Measurements from ENCODE around the gene TECR. TPM values are rescaled to one million over a fixed set of nuclear protein-coding genes. Genes with fewer than 3 reads are reported as not detected.
"Not testable (repeated sequence)": the region's sequence is repeated elsewhere in the genome, so short reads cannot be mapped to it uniquely, and the experiment has no call there.

Gene TECR
- total and polyA plus RNA-seq, 2 donors = 51.3 to 143 TPM

- Histone ChIP-seq H3K4me3 (ENCODE audit: low read length in 2 of 2) (no peak overlapping the region), H3K27me3 (ENCODE audit: control insufficient read depth in 2 of 2, insufficient read depth in 1 of 2, low read length in 1 of 2) (no peaks in the 10 kb centered on the region), H3K4me1 (ENCODE audit: control insufficient read depth in 2 of 2, insufficient read depth in 2 of 2, low read length in 2 of 2) (no peaks in the 10 kb centered on the region), H3K36me3 (ENCODE audit: control insufficient read depth in 2 of 2, insufficient read depth in 2 of 2, low read length in 1 of 2) (no peaks in the 10 kb centered on the region), H3K27ac (ENCODE audit: low read depth in 1 of 2, low read length in 1 of 2) (no peak overlapping the region), H3K9me3 (ENCODE audit: control insufficient read depth in 2 of 2, insufficient read depth in 1 of 2, low read length in 1 of 2) (no peaks in the 10 kb centered on the region)
- WGBS = 96% methylated on average over 4 of the region's 4 CpGs
- no peak for DNase-seq (ENCODE audit: low read depth in 6 of 9, low spot score in 9 of 9)
These were observed 83.3 kb downstream of the TECR start for GRCh38 chr19:14612657-14613056.

- not testable (repeated sequence) for DNase-seq (ENCODE audit: low read depth in 6 of 9, low spot score in 9 of 9); H3K4me3 ChIP-seq (ENCODE audit: low read length in 2 of 2); H3K36me3 ChIP-seq (ENCODE audit: control insufficient read depth in 2 of 2, insufficient read depth in 2 of 2, low read length in 1 of 2); H3K4me1 ChIP-seq (ENCODE audit: control insufficient read depth in 2 of 2, insufficient read depth in 2 of 2, low read length in 2 of 2); H3K9me3 ChIP-seq (ENCODE audit: control insufficient read depth in 2 of 2, insufficient read depth in 1 of 2, low read length in 1 of 2); H3K27me3 ChIP-seq (ENCODE audit: control insufficient read depth in 2 of 2, insufficient read depth in 1 of 2, low read length in 1 of 2); H3K27ac ChIP-seq (ENCODE audit: low read depth in 1 of 2, low read length in 1 of 2)
- WGBS = 48% methylated on average over 14 of the region's 14 CpGs
These were observed 84.2 kb downstream of the TECR start for GRCh38 chr19:14613399-14614098.

- Histone ChIP-seq H3K27ac (ENCODE audit: low read depth in 1 of 2, low read length in 1 of 2) (no peak overlapping the region), H3K36me3 (ENCODE audit: control insufficient read depth in 2 of 2, insufficient read depth in 2 of 2, low read length in 1 of 2) (no peaks in the 10 kb centered on the region), H3K4me3 (ENCODE audit: low read length in 2 of 2) (no peak overlapping the region), H3K4me1 (ENCODE audit: control insufficient read depth in 2 of 2, insufficient read depth in 2 of 2, low read length in 2 of 2) (no peaks in the 10 kb centered on the region), H3K9me3 (ENCODE audit: control insufficient read depth in 2 of 2, insufficient read depth in 1 of 2, low read length in 1 of 2) (peaks cover 0 to 2% of the 10 kb centered on the region in 2 donors), H3K27me3 (ENCODE audit: control insufficient read depth in 2 of 2, insufficient read depth in 1 of 2, low read length in 1 of 2) (no peaks in the 10 kb centered on the region)
- WGBS = 8% methylated on average over 4 of the region's 4 CpGs
- DNase-seq (ENCODE audit: low read depth in 6 of 9, low spot score in 9 of 9) = peak in 1 of 9 donors; percentile 5
These were observed 84.7 kb downstream of the TECR start for GRCh38 chr19:14614099-14614412.

Other genes starting within 250 kb of the TECR start
- gene ADGRE5, start 148.2 kb upstream of the TECR start, total RNA-seq = 19.5 TPM
- gene ADGRE5, start 148.2 kb upstream of the TECR start, polyA plus RNA-seq = 38.7 TPM
- gene DDX39A, start 110.3 kb upstream of the TECR start, total RNA-seq = 133 TPM
- gene DDX39A, start 110.3 kb upstream of the TECR start, polyA plus RNA-seq = 197 TPM
- 64.6 TPM for gene PKN1, start 96.3 kb upstream of the TECR start, total RNA-seq
- 86.4 TPM for gene PKN1, start 96.3 kb upstream of the TECR start, polyA plus RNA-seq
- gene PTGER1, start 54.2 kb upstream of the TECR start, total RNA-seq = not detected
- gene PTGER1, start 54.2 kb upstream of the TECR start, polyA plus RNA-seq = 0.11 TPM
- 63.1 TPM for gene GIPC1, start 33.5 kb upstream of the TECR start, total RNA-seq
- gene GIPC1, start 33.5 kb upstream of the TECR start, polyA plus RNA-seq = 58.5 TPM
- 70.7 TPM for gene DNAJB1, start 11.2 kb upstream of the TECR start, total RNA-seq
- 65.0 TPM for gene DNAJB1, start 11.2 kb upstream of the TECR start, polyA plus RNA-seq
- gene NDUFB7, start 42.5 kb downstream of the TECR start, total RNA-seq = 255 TPM
- gene NDUFB7, start 42.5 kb downstream of the TECR start, polyA plus RNA-seq = 216 TPM
- gene CLEC17A, start 53.5 kb downstream of the TECR start, total RNA-seq = 1.2 TPM
- gene CLEC17A, start 53.5 kb downstream of the TECR start, polyA plus RNA-seq = 2.3 TPM
- gene ADGRE3, start 145.2 kb downstream of the TECR start, total RNA-seq = 0.33 TPM
- 0.09 TPM for gene ADGRE3, start 145.2 kb downstream of the TECR start, polyA plus RNA-seq
- 6.8 TPM for gene ZNF333, start 160.5 kb downstream of the TECR start, total RNA-seq
- 14.5 TPM for gene ZNF333, start 160.5 kb downstream of the TECR start, polyA plus RNA-seq
- gene ADGRE2, start 249.0 kb downstream of the TECR start, total RNA-seq = 1.2 TPM
- gene ADGRE2, start 249.0 kb downstream of the TECR start, polyA plus RNA-seq = 3.4 TPM